Inflammatory macrophage (primary cell): ENCODE data around the gene DST.

Experiments used
- DNase-seq, 2 donors: peaks; one replicate each; pipeline ENCODE4 v3.0.0-alpha.2; 2020 to 2022

The DST gene

GRCh38 chr6:56430629-56431600 lies 211.8 kb downstream of the DST start:
- no peak for DNase-seq

- DNase-seq: no peak
Observed at GRCh38 chr6:56424542-56425083, 218.1 kb downstream of the DST start.

- no peak for DNase-seq
Observed at GRCh38 chr6:56424064-56424463, 218.6 kb downstream of the DST start.

GRCh38 chr6:56420296-56420695 lies 222.4 kb downstream of the DST start:
- no peak for DNase-seq

GRCh38 chr6:56419191-56419590 lies 223.5 kb downstream of the DST start:
- no peak for DNase-seq

GRCh38 chr6:56417823-56418222 lies 224.9 kb downstream of the DST start:
- no peak for DNase-seq

GRCh38 chr6:56416247-56416646 lies 226.4 kb downstream of the DST start:
- no peak for DNase-seq

GRCh38 chr6:56408976-56409375 lies 233.7 kb downstream of the DST start:
- no peak for DNase-seq
